Thymus (tissue), 11 donors: ENCODE results near the gene DCAF5. TPM values are rescaled to one million over a fixed set of nuclear protein-coding genes. Genes with fewer than 3 reads are reported as not detected.

Source experiments
- DNase-seq, 9 donors: peaks; one replicate each; pipeline ENCODE4 v3.0.0-alpha.2; 2013; ENCODE audit warnings: low spot score in 9 of 9, low read depth in 6 of 9, missing footprints in 1 of 9
- H3K27ac ChIP-seq, 2 donors: one replicate each; pipeline ENCODE4 v1.5.1; 2013; ENCODE audit warnings: control low read depth in 1 of 2, low read depth in 1 of 2, low read length in 1 of 2, mild to moderate bottlenecking in 1 of 2, moderate library complexity in 1 of 2
- H3K27me3 ChIP-seq, 2 donors: one replicate each; pipeline ENCODE4 v1.5.1; 2013; ENCODE audit warnings: low read length in 1 of 2; ENCODE audit not compliant: control insufficient read depth in 2 of 2, insufficient read depth in 1 of 2
- H3K36me3 ChIP-seq, 2 donors: one replicate each; pipeline ENCODE4 v1.5.1; 2013; ENCODE audit warnings: low read length in 1 of 2, mild to moderate bottlenecking in 1 of 2, moderate library complexity in 1 of 2; ENCODE audit not compliant: control insufficient read depth in 2 of 2, insufficient read depth in 2 of 2
- H3K4me1 ChIP-seq, 2 donors: one replicate each; pipeline ENCODE4 v1.5.1; 2013; ENCODE audit warnings: low read length in 2 of 2; ENCODE audit not compliant: control insufficient read depth in 2 of 2, insufficient read depth in 2 of 2
- H3K4me3 ChIP-seq, 2 donors: one replicate each; pipeline ENCODE4 v1.5.1; 2013; ENCODE audit warnings: low read length in 2 of 2, control low read depth in 1 of 2, mild to moderate bottlenecking in 1 of 2
- H3K9me3 ChIP-seq, 2 donors: one replicate each; pipeline ENCODE4 v1.5.1; 2013; ENCODE audit warnings: low read length in 1 of 2, mild to moderate bottlenecking in 1 of 2; ENCODE audit not compliant: control insufficient read depth in 2 of 2, insufficient read depth in 1 of 2
- WGBS: extraction: QIAGEN DNeasy Blood & Tissue Kit; methylation state at CpG from one replicate; pipeline ENCODE4 v1.1.7; 2013; 5-methylcytosine and 5-hydroxymethylcytosine counted together
- polyA plus RNA-seq: library from polyadenylated mRNA; stranded (reverse); fragments of 200-250 nt; gene quantifications from one replicate; pipeline ENCODE4 v1.2.3, GENCODE V29; 2013
- total RNA-seq: library from RNA; stranded (reverse); fragments of 120-200 nt; gene quantifications from one replicate; pipeline ENCODE4 v1.2.4, GENCODE V29; 2013
- donor health status: healthy.

The DCAF5 gene
- total and polyA plus RNA-seq, 2 donors = 13.5 to 26.6 TPM

DNA sequence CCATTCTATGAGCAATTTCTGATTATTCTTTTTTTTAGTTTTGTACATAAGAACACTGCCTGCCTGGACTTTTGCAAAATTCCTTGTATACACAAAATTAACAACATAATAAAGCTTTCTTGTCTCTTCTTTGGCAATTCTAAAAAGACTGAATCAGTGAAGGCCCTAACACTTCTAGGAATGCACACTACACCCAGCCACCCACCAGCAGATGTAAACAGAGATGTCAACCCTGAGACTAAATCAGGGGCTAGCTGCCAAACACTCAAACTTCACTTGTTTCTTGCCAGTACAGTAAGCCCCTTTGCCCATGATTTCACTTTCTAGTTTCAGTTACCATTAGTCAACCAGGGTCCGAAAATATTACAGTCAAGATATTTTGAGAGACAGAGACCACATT is 15.5 kb downstream of the DCAF5 start:
- Histone ChIP-seq H3K27ac (no peak overlapping the region), H3K4me3 (no peak overlapping the region), H3K9me3 (no peaks in the 10 kb centered on the region), H3K36me3 (peaks cover 0 to 4% of the 10 kb centered on the region in 2 donors), H3K4me1 (no peaks in the 10 kb centered on the region), H3K27me3 (no peaks in the 10 kb centered on the region)
- DNase-seq = no peak
- 100% methylated on average over 1 of the region's 1 CpG for WGBS

DNA sequence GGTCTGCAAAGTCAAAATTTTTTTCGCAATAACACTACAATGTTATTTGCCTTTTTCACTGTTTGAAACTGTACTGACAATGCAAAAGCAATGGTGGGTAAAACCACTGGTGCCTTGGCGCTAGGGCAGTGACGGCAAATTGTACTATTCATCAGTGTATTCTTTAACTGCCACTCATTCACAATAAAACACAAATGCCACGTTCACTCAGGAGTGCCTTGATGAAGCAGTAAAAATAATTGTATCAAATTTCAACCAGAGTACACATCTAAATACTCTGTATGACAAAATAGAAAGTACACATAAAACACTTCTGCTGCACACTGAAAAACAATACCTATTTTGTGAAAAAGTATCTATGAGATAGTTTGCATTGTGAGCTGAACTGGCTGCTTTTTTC is 17.8 kb downstream of the DCAF5 start:
- DNase-seq = no peak
- H3K9me3 ChIP-seq = no peaks in the 10 kb centered on the region
- H3K36me3 ChIP-seq = peaks cover 0 to 4% of the 10 kb centered on the region in 2 donors
- H3K27me3 ChIP-seq = no peaks in the 10 kb centered on the region
- H3K4me3 ChIP-seq = no peak overlapping the region
- 99% methylated on average over 4 of the region's 4 CpGs for WGBS
- H3K4me1 ChIP-seq = no peaks in the 10 kb centered on the region
- H3K27ac ChIP-seq = no peak overlapping the region

DNA sequence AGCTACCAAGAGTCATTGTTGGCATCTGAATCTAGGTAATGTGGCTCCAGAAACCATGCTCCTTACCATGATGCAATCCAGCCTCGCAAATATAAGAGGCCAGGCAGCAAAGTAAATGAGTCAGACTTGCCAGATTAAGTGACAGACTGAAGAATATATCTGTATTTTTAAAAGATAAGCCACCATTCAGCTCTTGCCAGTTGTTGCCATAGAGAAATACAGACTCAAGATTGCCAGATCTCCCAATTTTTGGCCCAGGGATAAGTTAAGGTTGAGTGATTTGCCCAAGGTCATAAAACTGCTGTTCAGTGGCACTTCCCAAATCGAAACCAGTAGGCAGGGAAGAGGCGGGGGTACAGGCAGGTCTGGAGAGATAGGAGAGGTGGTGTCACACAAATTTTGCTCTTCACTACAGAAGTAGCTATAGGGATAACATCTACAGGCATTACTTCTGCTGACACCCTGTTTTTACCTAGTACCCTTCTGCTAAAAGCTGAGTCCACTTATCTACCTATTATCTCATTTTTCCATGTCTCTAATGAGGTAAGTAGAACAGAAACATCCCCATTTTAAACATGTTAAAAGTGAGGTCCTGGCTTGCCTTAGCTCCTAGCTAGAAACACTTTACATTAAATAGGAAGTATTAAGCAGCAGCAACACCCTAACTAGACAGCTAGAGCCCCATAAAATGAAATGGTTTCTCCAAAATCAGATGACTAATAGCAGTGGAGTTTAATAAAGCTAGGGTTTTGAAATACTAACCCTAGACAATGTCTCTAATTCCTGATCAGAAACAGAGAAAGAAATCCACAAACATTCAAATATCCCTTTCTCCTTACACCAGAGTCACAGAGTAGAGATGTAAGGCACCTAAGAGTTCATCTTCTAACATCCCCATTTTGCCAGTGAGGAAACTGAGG is 19.5 kb downstream of the DCAF5 start:
- DNase-seq = no peak
- Histone ChIP-seq H3K36me3 (no peaks in the 10 kb centered on the region), H3K4me1 (peaks cover 0 to 3% of the 10 kb centered on the region in 2 donors), H3K27me3 (no peaks in the 10 kb centered on the region), H3K4me3 (no peak overlapping the region), H3K27ac (no peak overlapping the region), H3K9me3 (no peaks in the 10 kb centered on the region)
- WGBS = 63% methylated on average over 3 of the region's 3 CpGs

DNA sequence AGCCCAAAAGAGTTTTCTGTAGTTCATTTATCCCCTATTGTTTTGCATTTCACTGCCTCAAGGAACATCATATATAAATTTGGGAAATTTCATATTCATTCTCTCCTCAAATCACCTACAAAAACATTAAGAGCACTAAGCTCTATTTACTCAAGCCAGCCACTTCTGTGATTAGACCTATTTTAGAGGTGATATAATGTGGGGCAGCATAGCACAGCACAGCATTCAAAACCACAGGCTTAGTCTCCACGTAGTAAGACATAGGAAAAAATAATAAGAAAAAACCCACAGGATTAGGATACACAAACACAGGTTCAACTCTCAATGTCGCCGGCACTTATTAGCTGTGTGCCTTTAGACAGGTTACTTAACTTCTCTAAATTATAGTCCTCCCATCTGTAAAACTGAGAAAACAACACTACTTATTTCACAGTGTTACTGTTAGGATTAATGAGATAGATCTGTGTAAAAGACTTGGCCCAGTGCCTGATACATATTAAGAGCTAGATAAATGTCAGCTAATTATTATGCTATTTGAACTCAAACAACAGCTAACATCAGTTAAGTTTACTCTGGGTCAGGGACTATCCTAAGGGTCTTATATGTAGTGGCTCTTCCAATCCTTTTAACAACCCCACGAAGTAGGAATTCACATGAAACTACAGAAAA is 20.3 kb downstream of the DCAF5 start:
- DNase-seq = no peak
- 94% methylated on average over 4 of the region's 4 CpGs for WGBS

DNA sequence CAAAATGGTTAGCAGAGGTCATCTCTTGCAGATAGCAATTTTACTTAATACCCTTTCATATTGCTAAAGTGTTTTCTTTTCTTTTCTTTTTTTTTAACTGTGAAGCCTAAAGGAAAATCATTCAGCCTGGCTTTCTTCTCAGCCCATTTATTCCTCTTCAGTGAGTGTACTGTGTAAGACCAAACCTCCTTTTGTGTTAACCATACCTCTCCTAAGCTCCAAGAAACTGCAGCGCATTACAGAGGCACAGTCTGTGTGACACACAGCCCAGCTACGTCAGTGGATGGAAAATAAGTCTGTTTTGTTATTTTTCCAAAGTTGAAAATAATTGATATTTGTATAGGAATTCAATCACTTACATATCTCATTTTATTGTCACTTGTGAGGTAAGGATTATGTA is 21.7 kb downstream of the DCAF5 start:
- Histone ChIP-seq H3K36me3 (no peaks in the 10 kb centered on the region), H3K4me1 (peaks cover 0 to 3% of the 10 kb centered on the region in 2 donors), H3K9me3 (no peaks in the 10 kb centered on the region), H3K27ac (no peak overlapping the region), H3K27me3 (no peaks in the 10 kb centered on the region), H3K4me3 (no peak overlapping the region)
- DNase-seq = no peak
- over 99% methylated on average over 2 of the region's 2 CpGs for WGBS

More for the DNA sequence above, 20.3 kb downstream of the DCAF5 start:
- Histone ChIP-seq H3K9me3 (no peaks in the 10 kb centered on the region), H3K27ac (no peak overlapping the region), H3K4me3 (no peak overlapping the region), H3K4me1 (peaks cover 0 to 3% of the 10 kb centered on the region in 2 donors), H3K36me3 (no peaks in the 10 kb centered on the region), H3K27me3 (no peaks in the 10 kb centered on the region)

DNA sequence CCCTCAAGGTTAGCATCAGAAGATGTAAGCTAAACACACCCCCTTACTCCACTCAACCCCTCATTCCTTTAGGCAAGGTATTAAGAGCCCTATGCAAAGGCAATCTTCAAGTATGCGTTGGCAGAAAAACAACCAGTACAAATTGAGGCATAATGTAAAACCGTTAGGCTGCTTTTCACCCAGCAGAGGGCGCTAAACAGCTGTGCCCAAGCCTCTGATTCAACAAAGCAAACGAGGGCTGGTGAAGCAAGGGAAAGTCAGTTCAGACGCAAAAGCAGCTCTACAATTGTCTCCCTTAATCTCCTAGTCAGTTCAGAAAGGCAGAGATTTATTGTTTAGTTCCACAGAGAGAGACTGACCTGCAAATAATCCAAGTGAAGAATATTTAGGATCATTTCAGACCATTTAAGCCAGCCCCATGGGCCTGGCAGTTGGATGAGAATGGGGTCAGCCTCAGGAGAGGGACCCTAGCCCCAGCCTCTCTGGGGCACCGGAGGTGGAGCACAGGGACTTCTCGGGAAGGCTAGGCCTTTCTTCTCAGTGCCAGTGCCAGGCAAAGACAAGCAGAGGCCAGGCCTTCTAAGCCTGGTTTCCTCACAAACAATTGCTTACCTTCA is 23.5 kb downstream of the DCAF5 start:
- peak in 6 of 9 donors; percentile 62 to 88 (median 82) for DNase-seq
- H3K27ac ChIP-seq = no peak overlapping the region
- H3K4me1 ChIP-seq = peaks cover 0 to 3% of the 10 kb centered on the region in 2 donors
- 34% methylated on average over 7 of the region's 7 CpGs for WGBS
- H3K9me3 ChIP-seq = no peaks in the 10 kb centered on the region
- H3K36me3 ChIP-seq = no peaks in the 10 kb centered on the region
- H3K27me3 ChIP-seq = no peaks in the 10 kb centered on the region
- no peak overlapping the region for H3K4me3 ChIP-seq

DNA sequence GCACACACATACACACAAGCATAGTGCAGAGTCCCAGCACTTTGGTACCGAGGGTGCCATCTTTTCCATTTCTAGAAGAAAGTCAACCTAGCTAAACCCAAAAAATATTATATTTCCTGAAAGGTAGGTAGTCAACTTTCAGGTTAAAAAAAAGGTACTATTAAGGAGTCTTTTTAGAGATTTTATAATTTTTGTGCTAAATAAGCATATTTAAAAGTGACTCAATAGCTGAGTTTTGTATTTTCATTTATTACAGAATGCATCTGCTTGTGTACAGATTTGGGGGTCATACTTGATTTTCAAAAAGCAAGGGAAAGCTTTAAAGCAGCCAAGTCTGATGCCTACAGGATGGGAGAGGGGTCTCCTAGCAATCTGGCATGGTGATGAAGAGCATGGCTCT is 34.6 kb downstream of the DCAF5 start:
- H3K9me3 ChIP-seq = no peaks in the 10 kb centered on the region
- peak overlapping the region; percentile 79 to 86 for H3K27ac ChIP-seq
- H3K4me1 ChIP-seq = peaks cover 13 to 21% of the 10 kb centered on the region in 2 donors
- H3K27me3 ChIP-seq = no peaks in the 10 kb centered on the region
- H3K4me3 ChIP-seq = no peak overlapping the region
- 91% methylated on average over 1 of the region's 1 CpG for WGBS
- no peak for DNase-seq
- peaks cover 24 to 45% of the 10 kb centered on the region in 2 donors for H3K36me3 ChIP-seq

DNA sequence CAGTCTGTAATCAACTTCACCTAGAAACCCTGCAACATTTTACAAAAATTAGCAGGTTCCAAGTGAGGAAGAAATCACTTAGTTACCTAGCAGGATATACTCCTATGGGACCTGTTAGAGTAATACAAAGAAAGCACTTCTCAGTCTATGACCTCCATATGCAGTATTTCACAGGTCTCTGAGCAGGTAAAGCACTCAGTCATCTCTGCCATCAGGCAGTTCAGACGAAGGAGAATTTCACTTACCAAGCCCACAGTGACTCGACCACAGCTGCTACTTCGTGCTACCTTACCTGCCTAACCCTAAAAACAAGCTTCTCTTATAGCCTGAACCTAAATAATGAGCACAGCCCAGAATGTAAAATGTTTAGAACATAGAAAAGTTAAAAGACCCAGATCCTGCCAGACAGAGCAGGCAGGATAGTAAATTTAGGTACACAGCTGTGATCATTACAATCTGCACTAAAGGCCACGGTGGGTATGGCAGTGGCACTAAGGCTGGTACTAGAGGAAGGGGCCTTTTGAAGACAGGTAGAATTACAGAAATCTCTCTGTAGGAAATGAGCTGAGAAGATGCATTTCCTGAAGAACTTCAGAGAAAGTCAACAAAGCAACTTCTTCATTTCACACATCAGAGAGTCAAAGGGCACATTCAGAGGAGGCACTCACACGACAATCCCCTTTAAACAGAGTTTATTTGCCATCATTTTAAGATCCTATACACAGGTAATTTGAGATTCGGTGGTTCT is 35.7 kb downstream of the DCAF5 start:
- 50% methylated on average over 6 of the region's 6 CpGs for WGBS
- DNase-seq = peak in 7 of 9 donors; percentile 28 to 80 (median 51)
- Histone ChIP-seq H3K9me3 (no peaks in the 10 kb centered on the region), H3K4me1 (peaks cover 13 to 21% of the 10 kb centered on the region in 2 donors), H3K27ac (peak overlapping the region; percentile 79 to 86), H3K4me3 (no peak overlapping the region), H3K27me3 (no peaks in the 10 kb centered on the region), H3K36me3 (peaks cover 22 to 49% of the 10 kb centered on the region in 2 donors)
